HG02840 (cell line): ENCODE results near the gene NLRP6.
"Not testable (repeated sequence)": the region's sequence is repeated elsewhere in the genome, so short reads cannot be mapped to it uniquely, and the experiment has no call there.

Source experiments
- ATAC-seq: cut with Tn5 transposase; IDR thresholded peaks from one replicate; pipeline ENCODE4 v1.9.1; 2021; ENCODE audit warnings: mild to moderate bottlenecking, moderate library complexity, moderate number of reproducible peaks; ENCODE audit not compliant: unreplicated experiment, low FRiP score

The NLRP6 gene

GRCh38 chr11:317668-318404, 39.6 kb downstream of the NLRP6 start:
- ATAC-seq = not testable (repeated sequence)

GRCh38 chr11:318405-319120, 40.4 kb downstream of the NLRP6 start:
- not testable (repeated sequence) for ATAC-seq

- ATAC-seq = not testable (repeated sequence)
Measured at GRCh38 chr11:319121-319887, 41.1 kb downstream of the NLRP6 start.

GRCh38 chr11:319888-320273, 41.7 kb downstream of the NLRP6 start:
- ATAC-seq = not testable (repeated sequence)

GRCh38 chr11:324156-324555, 45.9 kb downstream of the NLRP6 start:
- ATAC-seq = no peak

GRCh38 chr11:324593-325517, 46.6 kb downstream of the NLRP6 start:
- ATAC-seq = not testable (repeated sequence)

- no peak for ATAC-seq
Measured at GRCh38 chr11:325796-326591, 47.8 kb downstream of the NLRP6 start.

GRCh38 chr11:326592-326841, 48.3 kb downstream of the NLRP6 start:
- ATAC-seq = no peak

GRCh38 chr11:326842-327580, 48.8 kb downstream of the NLRP6 start:
- peak; percentile 52 for ATAC-seq

- ATAC-seq = no peak
Measured at GRCh38 chr11:327581-327923, 49.3 kb downstream of the NLRP6 start.

- ATAC-seq = no peak
Measured at GRCh38 chr11:328012-328411, 49.8 kb downstream of the NLRP6 start.

GRCh38 chr11:328516-329100, 50.4 kb downstream of the NLRP6 start:
- ATAC-seq = not testable (repeated sequence)

- ATAC-seq = no peak
Measured at GRCh38 chr11:329886-330253, 51.7 kb downstream of the NLRP6 start.

- ATAC-seq = no peak
Measured at GRCh38 chr11:330307-330693, 52.1 kb downstream of the NLRP6 start.

- no peak for ATAC-seq
Measured at GRCh38 chr11:330694-331357, 52.6 kb downstream of the NLRP6 start.

GRCh38 chr11:331358-332060, 53.3 kb downstream of the NLRP6 start:
- no peak for ATAC-seq

GRCh38 chr11:332651-333480, 54.7 kb downstream of the NLRP6 start:
- no peak for ATAC-seq
